Trophoblast cell (in vitro differentiated cells and primary cell): ENCODE results near the gene CCNY.

ENCODE experiments used
- DNase-seq, 2 donors: peaks; one replicate each; pipeline ENCODE4 v3.0.0-alpha.2; 2016
- H2AFZ ChIP-seq: 2 replicates; pipeline ENCODE4 v1.6.1; 2013; ENCODE audit warnings: low read length, moderate library complexity, mild to moderate bottlenecking; ENCODE audit not compliant: insufficient read depth, poor library complexity
- H2AK5ac ChIP-seq: 2 replicates; pipeline ENCODE4 v1.6.1; 2013; ENCODE audit warnings: mild to moderate bottlenecking, low read length
- H2BK120ac ChIP-seq: 2 replicates; pipeline ENCODE4 v1.6.1; 2013; ENCODE audit warnings: low read length, mild to moderate bottlenecking, moderate library complexity; ENCODE audit not compliant: insufficient read depth, poor library complexity
- H2BK12ac ChIP-seq: 2 replicates; pipeline ENCODE4 v1.6.1; 2013; ENCODE audit warnings: mild to moderate bottlenecking, low read length, moderate library complexity
- H2BK5ac ChIP-seq: 2 replicates; pipeline ENCODE4 v1.6.1; 2013; ENCODE audit warnings: low read length, low read depth, moderate library complexity, mild to moderate bottlenecking; ENCODE audit not compliant: poor library complexity
- H3K14ac ChIP-seq: 2 replicates; pipeline ENCODE4 v1.6.1; 2013; ENCODE audit warnings: mild to moderate bottlenecking, low read length
- H3K18ac ChIP-seq: 2 replicates; pipeline ENCODE4 v1.6.1; 2013; ENCODE audit warnings: mild to moderate bottlenecking, low read length
- H3K23ac ChIP-seq: 2 replicates; pipeline ENCODE4 v1.6.1; 2013; ENCODE audit warnings: low read length
- H3K27ac ChIP-seq: 2 replicates; pipeline ENCODE4 v1.5.1; 2013; ENCODE audit warnings: low read depth, mild to moderate bottlenecking, inconsistent platforms, low read length, moderate library complexity
- H3K27me3 ChIP-seq: 2 replicates; pipeline ENCODE4 v1.6.1; 2013; ENCODE audit warnings: inconsistent platforms, mild to moderate bottlenecking, low read length, moderate library complexity; ENCODE audit not compliant: insufficient read depth
- H3K36me3 ChIP-seq, 2 experiments: 1 replicate in 1 of 2; 2 replicates in 1 of 2; pipeline ENCODE4 v1.6.1; 2013; ENCODE audit warnings: low read length in 2 of 2, mild to moderate bottlenecking in 2 of 2, moderate library complexity in 1 of 2; ENCODE audit not compliant: insufficient read depth in 2 of 2, control insufficient read depth in 1 of 2
- H3K4ac ChIP-seq: 2 replicates; pipeline ENCODE4 v1.6.1; 2013; ENCODE audit warnings: low read depth, mild to moderate bottlenecking, low read length, moderate library complexity
- H3K4me1 ChIP-seq, 2 experiments: 1 replicate in 1 of 2; 2 replicates in 1 of 2; pipeline ENCODE4 v1.6.1; 2013; ENCODE audit warnings: low read length in 2 of 2, mild to moderate bottlenecking in 2 of 2, moderate library complexity in 1 of 2; ENCODE audit not compliant: insufficient read depth in 2 of 2, control insufficient read depth in 1 of 2
- H3K4me2 ChIP-seq: 2 replicates; pipeline ENCODE4 v1.6.1; 2013; ENCODE audit warnings: inconsistent platforms, mild to moderate bottlenecking, low read length, moderate library complexity
- H3K4me3 ChIP-seq: 2 replicates; pipeline ENCODE4 v1.5.1; 2013; ENCODE audit warnings: mild to moderate bottlenecking, low read depth, low read length, inconsistent platforms
- H3K79me1 ChIP-seq: one replicate; pipeline ENCODE4 v1.6.1; 2013; ENCODE audit warnings: low read length
- H3K79me2 ChIP-seq: 2 replicates; pipeline ENCODE4 v1.6.1; 2013; ENCODE audit warnings: low read length, mild to moderate bottlenecking; ENCODE audit not compliant: control insufficient read depth, insufficient read depth, poor library complexity
- H3K9ac ChIP-seq: 2 replicates; pipeline ENCODE4 v1.6.1; 2013; ENCODE audit warnings: mild to moderate bottlenecking, low read length
- H3K9me3 ChIP-seq: 2 replicates; pipeline ENCODE4 v1.6.1; 2013; ENCODE audit warnings: low read depth, mild to moderate bottlenecking, control low read depth, inconsistent platforms, low read length; ENCODE audit not compliant: insufficient read depth
- H4K12ac ChIP-seq: 2 replicates; pipeline ENCODE4 v1.6.1; 2013; ENCODE audit warnings: low read depth, mild to moderate bottlenecking, low read length, moderate library complexity
- H4K8ac ChIP-seq: 2 replicates; pipeline ENCODE4 v1.6.1; 2013; ENCODE audit warnings: low read depth, mild to moderate bottlenecking, low read length, moderate library complexity
- H4K91ac ChIP-seq: one replicate; pipeline ENCODE4 v1.6.1; 2013; ENCODE audit warnings: low read depth, mild to moderate bottlenecking, low read length, moderate library complexity
- WGBS: extraction: QIAGEN DNeasy Blood & Tissue Kit; methylation state at CpG from one replicate; pipeline ENCODE4 v1.1.7; 2013; ENCODE audit warnings: missing lambda C conversion rate; ENCODE audit not compliant: insufficient read length, insufficient coverage; ENCODE audit errors: extremely low coverage; 5-methylcytosine and 5-hydroxymethylcytosine counted together

Gene CCNY

GRCh38 chr10:35505241-35505873 is 169.0 kb downstream of the CCNY start:
- H4K12ac ChIP-seq = no peak overlapping the region
- H3K9me3 ChIP-seq = no peaks in the 10 kb centered on the region
- no peak overlapping the region for H2BK12ac ChIP-seq
- no peak overlapping the region for H3K9ac ChIP-seq
- no peaks in the 10 kb centered on the region for H3K27me3 ChIP-seq
- no peak overlapping the region for H2BK120ac ChIP-seq
- H3K4ac ChIP-seq = no peak overlapping the region
- H3K23ac ChIP-seq = no peak overlapping the region
- H4K8ac ChIP-seq = no peak overlapping the region
- no peaks in the 10 kb centered on the region for H3K36me3 ChIP-seq
- no peak overlapping the region for H3K4me3 ChIP-seq
- H2AK5ac ChIP-seq = no peak overlapping the region
- no peak overlapping the region for H3K14ac ChIP-seq
- no CpG with 5 or more reads among the region's 3 CpGs for WGBS
- no peak overlapping the region for H3K4me2 ChIP-seq
- no peak overlapping the region for H3K27ac ChIP-seq
- H3K79me2 ChIP-seq = no peaks in the 10 kb centered on the region
- no peak overlapping the region for H2AFZ ChIP-seq
- no peak overlapping the region for H3K18ac ChIP-seq
- no peak overlapping the region for H2BK5ac ChIP-seq
- no peak overlapping the region for H4K91ac ChIP-seq
- H3K4me1 ChIP-seq = no peaks in the 10 kb centered on the region
- no peak for DNase-seq
- no peaks in the 10 kb centered on the region for H3K79me1 ChIP-seq

- Histone ChIP-seq H3K4me3 (no peak overlapping the region), H4K8ac (no peak overlapping the region), H4K12ac (no peak overlapping the region), H3K9me3 (no peaks in the 10 kb centered on the region), H2BK12ac (no peak overlapping the region), H3K36me3 (peaks cover 4 to 6% of the 10 kb centered on the region in 2 experiments), H3K27me3 (no peaks in the 10 kb centered on the region), H3K9ac (no peak overlapping the region), H3K14ac (no peak overlapping the region), H3K79me1 (no peaks in the 10 kb centered on the region), H3K4me1 (no peaks in the 10 kb centered on the region), H2BK5ac (no peak overlapping the region), H3K23ac (no peak overlapping the region), H2AK5ac (no peak overlapping the region), H4K91ac (no peak overlapping the region), H2AFZ (no peak overlapping the region), H3K79me2 (no peaks in the 10 kb centered on the region), H3K4me2 (no peak overlapping the region), H3K27ac (no peak overlapping the region), H3K4ac (no peak overlapping the region), H2BK120ac (no peak overlapping the region), H3K18ac (no peak overlapping the region)
- DNase-seq = no peak
These were observed 170.4 kb downstream of the CCNY start for GRCh38 chr10:35506741-35507140.

- Histone ChIP-seq H3K9me3 (no peaks in the 10 kb centered on the region), H4K8ac (no peak overlapping the region), H3K4me3 (no peak overlapping the region), H3K18ac (no peak overlapping the region), H3K36me3 (peaks cover 4 to 6% of the 10 kb centered on the region in 2 experiments), H2AK5ac (no peak overlapping the region), H3K23ac (no peak overlapping the region), H3K79me2 (no peaks in the 10 kb centered on the region), H3K14ac (no peak overlapping the region), H2BK5ac (no peak overlapping the region), H3K4ac (no peak overlapping the region), H2BK120ac (no peak overlapping the region), H2AFZ (no peak overlapping the region), H3K4me1 (no peaks in the 10 kb centered on the region), H3K9ac (no peak overlapping the region), H4K91ac (no peak overlapping the region), H3K79me1 (no peaks in the 10 kb centered on the region), H3K4me2 (no peak overlapping the region), H4K12ac (no peak overlapping the region), H3K27ac (no peak overlapping the region), H3K27me3 (no peaks in the 10 kb centered on the region), H2BK12ac (no peak overlapping the region)
- no peak for DNase-seq
- WGBS = no CpG with 5 or more reads among the region's 8 CpGs
These were observed 171.3 kb downstream of the CCNY start for GRCh38 chr10:35507519-35508109.

GRCh38 chr10:35508647-35509046 is 172.3 kb downstream of the CCNY start:
- no CpG with 5 or more reads among the region's 1 CpG for WGBS
- Histone ChIP-seq H3K9ac (no peak overlapping the region), H4K91ac (no peak overlapping the region)

More at GRCh38 chr10:35508647-35509046, 172.3 kb downstream of the CCNY start:
- no peak overlapping the region for H3K4me2 ChIP-seq
- no peak overlapping the region for H4K12ac ChIP-seq
- no peaks in the 10 kb centered on the region for H3K79me1 ChIP-seq
- no peak overlapping the region for H3K4ac ChIP-seq
- H3K27ac ChIP-seq = no peak overlapping the region
- no peak for DNase-seq
- H2AK5ac ChIP-seq = no peak overlapping the region
- H3K27me3 ChIP-seq = no peaks in the 10 kb centered on the region
- H3K4me3 ChIP-seq = no peak overlapping the region
- no peaks in the 10 kb centered on the region for H3K79me2 ChIP-seq
- H2BK120ac ChIP-seq = no peak overlapping the region
- no peaks in the 10 kb centered on the region for H3K4me1 ChIP-seq
- H3K14ac ChIP-seq = no peak overlapping the region
- H3K23ac ChIP-seq = no peak overlapping the region
- H3K18ac ChIP-seq = no peak overlapping the region
- H2BK12ac ChIP-seq = no peak overlapping the region
- H2AFZ ChIP-seq = no peak overlapping the region
- H4K8ac ChIP-seq = no peak overlapping the region
- H3K9me3 ChIP-seq = no peaks in the 10 kb centered on the region
- H2BK5ac ChIP-seq = no peak overlapping the region
- peaks cover 4 to 6% of the 10 kb centered on the region in 2 experiments for H3K36me3 ChIP-seq
